ENCODE results near the gene LDB3. TPM values are rescaled to one million over a fixed set of nuclear protein-coding genes. Genes with fewer than 3 reads are reported as not detected.

Gene LDB3
- total and polyA plus RNA-seq, 11 donors: 165 to 1,759 (median 1,273) TPM

GRCh38 chr10:86758189-86759072, 90.1 kb downstream of the LDB3 start:
- peaks cover 0 to 56% (median 25%) of the 10 kb centered on the region in 12 donors for H3K4me1 ChIP-seq
- intact Hi-C loops (cut with DNase I): loop anchor here in 7 of 10 donors (5.0 to 10.0 kb wide), 6 partner anchors 46 to 146 kb away; no protein-coding TSS in a partner anchor
- H3K36me3 ChIP-seq: no peaks in the 10 kb centered on the region
- no peaks in the 10 kb centered on the region for H3K9me3 ChIP-seq
- DNase-seq (no peak), ATAC-seq (no peak)
- H3K27ac ChIP-seq: peak overlapping the region in 9 of 12 donors; percentile 87 to 100 (median 99)
- 15 to 23% (median 19%) methylated on average over 9 of the region's 9 CpGs for WGBS, 4 donors
- peaks cover 0 to 44% (median 8%) of the 10 kb centered on the region in 9 donors for H3K27me3 ChIP-seq
- TF ChIP-seq CTCF (IDR thresholded peaks at IDR 0.05): no peak
- TF ChIP-seq POLR2A (IDR thresholded peaks at IDR 0.05): no peak
- peak overlapping the region in 11 of 12 donors; percentile 58 to 83 (median 81) for H3K4me3 ChIP-seq

GRCh38 chr10:86759073-86759672, 90.9 kb downstream of the LDB3 start:
- H3K27me3 ChIP-seq: peaks cover 0 to 43% (median 5%) of the 10 kb centered on the region in 9 donors
- H3K27ac ChIP-seq: peak overlapping the region in 5 of 12 donors; percentile 87 to 100 (median 99)
- H3K9me3 ChIP-seq: no peaks in the 10 kb centered on the region
- peaks cover 0 to 52% (median 24%) of the 10 kb centered on the region in 12 donors for H3K4me1 ChIP-seq
- intact Hi-C loops (cut with DNase I): loop anchor here in 7 of 10 donors (5.0 to 10.0 kb wide), 6 partner anchors 47 to 146 kb away; no protein-coding TSS in a partner anchor
- H3K36me3 ChIP-seq: no peaks in the 10 kb centered on the region
- ATAC-seq (no peak), DNase-seq (no peak)
- WGBS, 4 donors: 24 to 32% (median 29%) methylated on average over 3 of the region's 3 CpGs
- H3K4me3 ChIP-seq: peak overlapping the region in 7 of 12 donors; percentile 74 to 83 (median 82)
- TF ChIP-seq CTCF (IDR thresholded peaks at IDR 0.05) (no peak), POLR2A (IDR thresholded peaks at IDR 0.05) (no peak)

- DNase-seq (no peak), ATAC-seq (no peak)
- H3K4me1 ChIP-seq: peaks cover 0 to 46% (median 14%) of the 10 kb centered on the region in 12 donors
- H3K27me3 ChIP-seq: peaks cover 0 to 26% (median 0%) of the 10 kb centered on the region in 9 donors
- H3K9me3 ChIP-seq: no peaks in the 10 kb centered on the region
- TF ChIP-seq CTCF (IDR thresholded peaks at IDR 0.05) (no peak), POLR2A (IDR thresholded peaks at IDR 0.05) (no peak)
- H3K4me3 ChIP-seq: no peak overlapping the region
- no peak overlapping the region for H3K27ac ChIP-seq
- intact Hi-C loops (cut with DNase I): loop anchor here in 1 of 10 donors (10.0 kb wide), 1 partner anchor 81 kb away; no protein-coding TSS in a partner anchor
- H3K36me3 ChIP-seq: no peaks in the 10 kb centered on the region
- WGBS, 4 donors: 57 to 75% (median 64%) methylated on average over 5 of the region's 5 CpGs
These were observed 95.1 kb downstream of the LDB3 start for GRCh38 chr10:86763404-86763803.

- TF ChIP-seq CTCF (IDR thresholded peaks at IDR 0.05): no peak
- no peak for TF ChIP-seq POLR2A (IDR thresholded peaks at IDR 0.05)
- H3K27ac ChIP-seq: no peak overlapping the region
- DNase-seq (no peak), ATAC-seq (no peak)
- 81 to 87% (median 86%) methylated on average over 2 of the region's 2 CpGs for WGBS, 4 donors
- intact Hi-C loops (cut with DNase I): loop anchor here in 1 of 10 donors (10.0 kb wide), 1 partner anchor 79 kb away; no protein-coding TSS in a partner anchor
- no peak overlapping the region for H3K4me3 ChIP-seq
- H3K27me3 ChIP-seq: peaks cover 0 to 10% (median 0%) of the 10 kb centered on the region in 9 donors
- peaks cover 0 to 55% (median 24%) of the 10 kb centered on the region in 12 donors for H3K4me1 ChIP-seq
- H3K9me3 ChIP-seq: no peaks in the 10 kb centered on the region
- H3K36me3 ChIP-seq: no peaks in the 10 kb centered on the region
These were observed 97.2 kb downstream of the LDB3 start for GRCh38 chr10:86765548-86765947.

Data from heart left ventricle (tissue), 16 donors.